AG09319 (cell line): ENCODE measurements around the gene TOX2.

Experiments
- DNase-seq: peaks from one replicate; pipeline ENCODE4 v3.0.0-alpha.2; 2010; ENCODE audit warnings: low read depth; ENCODE audit errors: extremely low read depth
- CTCF ChIP-seq: IDR thresholded peaks from 2 replicates; pipeline ENCODE4 v1.5.1; 2011; ENCODE audit warnings: low read depth, mild to moderate bottlenecking, inconsistent platforms, low read length, moderate library complexity

The TOX2 gene

GRCh38 chr20:44028003-44028730 is 113.5 kb downstream of the TOX2 start:
- TF ChIP-seq CTCF, result no peak
- DNase-seq, result no peak

GRCh38 chr20:44028868-44029847 is 114.5 kb downstream of the TOX2 start:
- DNase-seq, result no peak
- no peak for TF ChIP-seq CTCF

GRCh38 chr20:44029848-44030230 is 115.2 kb downstream of the TOX2 start:
- no peak for DNase-seq
- TF ChIP-seq CTCF, result no peak

GRCh38 chr20:44030394-44030793 is 115.7 kb downstream of the TOX2 start:
- DNase-seq, result no peak
- TF ChIP-seq CTCF, result no peak

GRCh38 chr20:44031001-44031574 is 116.4 kb downstream of the TOX2 start:
- TF ChIP-seq CTCF, result no peak
- DNase-seq, result no peak

- no peak for DNase-seq
- no peak for TF ChIP-seq CTCF
These were observed 117.3 kb downstream of the TOX2 start for GRCh38 chr20:44031781-44032582.
